NCI-H1105 (cell line): Measurements from ENCODE around the gene HPS3.
"Not testable (repeated sequence)": the region's sequence is repeated elsewhere in the genome, so short reads cannot be mapped to it uniquely, and the experiment has no call there.

ENCODE experiments used
- DNase-seq: peaks from one replicate; lab custom pipeline; 2025; lab: John Stamatoyannopoulos, UW

The HPS3 gene

GRCh38 chr3:149129326-149130205, at the start of gene HPS3:
Gene HPS3 (plus strand): TSS chr3:149129638. CDS start chr3:149129724, 86 bp downstream.
- peak; percentile 95 for DNase-seq

- DNase-seq = no peak
These were observed 49.3 kb upstream of the HPS3 start for GRCh38 chr3:149080011-149080698.

- DNase-seq = no peak
These were observed 48.7 kb upstream of the HPS3 start for GRCh38 chr3:149080699-149081091.

- no peak for DNase-seq
These were observed 47.7 kb upstream of the HPS3 start for GRCh38 chr3:149081772-149082171.

- DNase-seq = no peak
These were observed 43.6 kb upstream of the HPS3 start for GRCh38 chr3:149085828-149086231.

- peak; percentile 99 for DNase-seq
These were observed 43.0 kb upstream of the HPS3 start, which contains the start of gene HLTF for GRCh38 chr3:149086232-149086988. Gene HLTF (minus strand): TSS chr3:149086533. CDS start chr3:149086336, 197 bp downstream.

GRCh38 chr3:149087208-149087607, 42.2 kb upstream of the HPS3 start:
- no peak for DNase-seq

- DNase-seq = no peak
These were observed 40.0 kb upstream of the HPS3 start for GRCh38 chr3:149089395-149089794.

GRCh38 chr3:149090461-149090860, 39.0 kb upstream of the HPS3 start:
- DNase-seq = no peak

GRCh38 chr3:149090907-149091306, 38.5 kb upstream of the HPS3 start:
- no peak for DNase-seq

- no peak for DNase-seq
These were observed 37.5 kb upstream of the HPS3 start for GRCh38 chr3:149091983-149092382.

GRCh38 chr3:149095487-149095886, 34.0 kb upstream of the HPS3 start:
- no peak for DNase-seq

- not testable (repeated sequence) for DNase-seq
These were observed 31.5 kb upstream of the HPS3 start for GRCh38 chr3:149097987-149098386.

GRCh38 chr3:149101154-149101553, 28.3 kb upstream of the HPS3 start:
- no peak for DNase-seq

GRCh38 chr3:149101641-149102040, 27.8 kb upstream of the HPS3 start:
- DNase-seq = no peak

GRCh38 chr3:149104484-149104883, 25.0 kb upstream of the HPS3 start:
- DNase-seq = no peak

- no peak for DNase-seq
These were observed 15.0 kb upstream of the HPS3 start for GRCh38 chr3:149114458-149114857.

- no peak for DNase-seq
These were observed 14.3 kb upstream of the HPS3 start for GRCh38 chr3:149115114-149115513.

- DNase-seq = no peak
These were observed 10.7 kb upstream of the HPS3 start for GRCh38 chr3:149118724-149119123.

- DNase-seq = no peak
These were observed 10.0 kb upstream of the HPS3 start for GRCh38 chr3:149119466-149119865.

GRCh38 chr3:149120051-149120972, 9.1 kb upstream of the HPS3 start:
- peak; percentile 65 for DNase-seq
